Transverse colon (tissue), 4 donors: Measurements from ENCODE around the gene COMMD1. TPM values are rescaled to one million over a fixed set of nuclear protein-coding genes. Genes with fewer than 3 reads are reported as not detected.

ENCODE experiments used
- DNase-seq: peaks from one replicate; pipeline ENCODE4 v3.0.0-alpha.2; 2019
- H3K27ac ChIP-seq, 4 donors: fragments of 200-600 bp; sonication (generic); 2 replicates each; pipeline ENCODE4 v1.5.1; 2016 to 2018; ENCODE audit warnings: inconsistent platforms in 4 of 4
- H3K27me3 ChIP-seq: fragments of 200-600 bp; sonication (generic); 2 replicates; pipeline ENCODE4 v1.5.1; 2017; ENCODE audit warnings: inconsistent platforms
- H3K36me3 ChIP-seq, 4 donors: fragments of 200-600 bp; sonication (generic); 2 replicates each; pipeline ENCODE4 v1.5.1; 2017 to 2019; ENCODE audit warnings: inconsistent platforms in 4 of 4
- H3K4me1 ChIP-seq, 4 donors: fragments of 200-600 bp; sonication (generic); 2 replicates each; pipeline ENCODE4 v1.5.1; 2017 to 2020; ENCODE audit warnings: inconsistent platforms in 4 of 4
- H3K4me3 ChIP-seq, 4 donors: fragments of 200-600 bp; sonication (generic); 1 replicate in 1 of 4; 2 replicates in 3 of 4; pipeline versions ENCODE4 v1.5.1 to v1.6.1; 2017 to 2019; ENCODE audit warnings: inconsistent platforms in 4 of 4
- H3K9me3 ChIP-seq, 2 donors: fragments of 200-600 bp; sonication (generic); 2 replicates each; pipeline ENCODE4 v1.5.1; 2017 to 2019; ENCODE audit warnings: inconsistent platforms in 2 of 2
- CTCF ChIP-seq, 5 experiments: fragments of 200-600 bp in 3 of 5; fragments of 450-650 bp in 2 of 5; sonication (generic) in 3 of 5; IDR thresholded peaks; 1 replicate in 2 of 5; 2 replicates in 3 of 5; pipeline ENCODE4 v1.5.1; 2016 to 2017; ENCODE audit warnings: antibody characterized with exemption in 5 of 5, inconsistent platforms in 3 of 5, mild to moderate bottlenecking in 2 of 5, moderate library complexity in 1 of 5
- EP300 ChIP-seq: sonication (generic); formaldehyde crosslinking; IDR thresholded peaks from one replicate; pipeline ENCODE4 v1.6.1; 2017; ENCODE audit warnings: antibody characterized with exemption, low read depth
- POLR2A ChIP-seq: fragments of 450-650 bp; IDR thresholded peaks from one replicate; pipeline ENCODE4 v1.6.1; 2016; ENCODE audit warnings: antibody characterized with exemption, mild to moderate bottlenecking, moderate library complexity
- POLR2AphosphoS5 ChIP-seq, 3 donors: sonication (generic); formaldehyde crosslinking; IDR thresholded peaks; one replicate each; pipeline ENCODE4 v1.6.1; 2016; ENCODE audit warnings: antibody characterized with exemption in 3 of 3
- WGBS, 2 donors: methylation state at CpG; one replicate each; pipeline ENCODE4 v1.1.5; 2018; ENCODE audit warnings: low coverage in 1 of 2; 5-methylcytosine and 5-hydroxymethylcytosine counted together
- in situ Hi-C, 4 donors: fragments of 200-750 bp; cut with MboI; loops; one replicate each; pipeline versions ENCODE4 v1.15.0 to v1.15.1; 2017; ENCODE audit warnings: low sequenced_read_pairs in 3 of 4, low pct_ligation_motif_present in 1 of 4, low pct_unique_long_range_greater_than_20kb in 1 of 4
- intact Hi-C: fragments of 100-400 bp; cut with DNase I; formaldehyde crosslinking; loops from one replicate; pipeline ENCODE4 v1.15.1; 2023; ENCODE audit warnings: low total_unique reads
- total RNA-seq, 4 donors: library from RNA; depleted of rRNA; stranded (reverse); fragments of >200 nt; gene quantifications; one replicate each; pipeline ENCODE4 v1.1.0, GENCODE V29; 2016

The COMMD1 gene
- total RNA-seq, 4 donors from 2014 or later: 28.9 to 61.0 (median 36.8) TPM

GRCh38 chr2:62147610-62148301, 242.3 kb downstream of the COMMD1 start:
- WGBS, 2 donors: 92% methylated on average over 4 of the region's 4 CpGs
- TF ChIP-seq POLR2AphosphoS5 (IDR thresholded peaks at IDR 0.05): no peak
- TF ChIP-seq CTCF (IDR thresholded peaks at IDR 0.05): no peak
- TF ChIP-seq EP300: no peak
- no peak overlapping the region for H3K27ac ChIP-seq
- intact Hi-C loops (no loop called here), in situ Hi-C loops (no loop called here)
- DNase-seq: no peak
- H3K9me3 ChIP-seq: no peaks in the 10 kb centered on the region
- H3K4me1 ChIP-seq: no peaks in the 10 kb centered on the region
- no peak overlapping the region for H3K4me3 ChIP-seq
- H3K36me3 ChIP-seq: no peaks in the 10 kb centered on the region
- no peaks in the 10 kb centered on the region for H3K27me3 ChIP-seq

GRCh38 chr2:62149708-62150107, 244.2 kb downstream of the COMMD1 start:
- in situ Hi-C loops (no loop called here), intact Hi-C loops (no loop called here)
- TF ChIP-seq POLR2A: no peak
- TF ChIP-seq POLR2AphosphoS5 (IDR thresholded peaks at IDR 0.05): no peak
- no peak for TF ChIP-seq CTCF (IDR thresholded peaks at IDR 0.05)
- TF ChIP-seq EP300: no peak
- H3K36me3 ChIP-seq: no peaks in the 10 kb centered on the region
- H3K4me3 ChIP-seq: no peak overlapping the region
- no peaks in the 10 kb centered on the region for H3K27me3 ChIP-seq
- no peaks in the 10 kb centered on the region for H3K4me1 ChIP-seq
- no peak overlapping the region for H3K27ac ChIP-seq
- H3K9me3 ChIP-seq: no peaks in the 10 kb centered on the region
- DNase-seq: no peak

- H3K4me1 ChIP-seq: no peaks in the 10 kb centered on the region
- no peak overlapping the region for H3K4me3 ChIP-seq
- H3K27ac ChIP-seq: no peak overlapping the region
- DNase-seq: no peak
- no peaks in the 10 kb centered on the region for H3K27me3 ChIP-seq
- H3K9me3 ChIP-seq: no peaks in the 10 kb centered on the region
- H3K36me3 ChIP-seq: no peaks in the 10 kb centered on the region
- WGBS, 2 donors: 73 to 82% methylated on average over 2 to 6 of the region's 6 CpGs
- TF ChIP-seq POLR2AphosphoS5 (IDR thresholded peaks at IDR 0.05): no peak
- intact Hi-C loops (no loop called here), in situ Hi-C loops (no loop called here)
Observed at GRCh38 chr2:62150597-62151305, 245.3 kb downstream of the COMMD1 start.

GRCh38 chr2:62151306-62151638, 245.8 kb downstream of the COMMD1 start:
- Histone ChIP-seq H3K27ac (no peak overlapping the region), H3K36me3 (no peaks in the 10 kb centered on the region), H3K4me1 (no peaks in the 10 kb centered on the region), H3K27me3 (no peaks in the 10 kb centered on the region), H3K4me3 (no peak overlapping the region), H3K9me3 (no peaks in the 10 kb centered on the region)
- WGBS, 2 donors: 85% methylated on average over 4 of the region's 4 CpGs; no CpG with 5 or more reads in 1 of the 2 donors
- intact Hi-C loops (no loop called here), in situ Hi-C loops (no loop called here)
- no peak for TF ChIP-seq POLR2AphosphoS5 (IDR thresholded peaks at IDR 0.05)
- no peak for TF ChIP-seq CTCF (IDR thresholded peaks at IDR 0.05)
- no peak for TF ChIP-seq EP300
- TF ChIP-seq POLR2A: no peak
- no peak for DNase-seq

GRCh38 chr2:62152000-62152399, 246.5 kb downstream of the COMMD1 start:
- H3K4me3 ChIP-seq: no peak overlapping the region
- intact Hi-C loops (no loop called here), in situ Hi-C loops (no loop called here)
- H3K27me3 ChIP-seq: no peaks in the 10 kb centered on the region
- H3K4me1 ChIP-seq: no peaks in the 10 kb centered on the region
- H3K27ac ChIP-seq: no peak overlapping the region
- WGBS, 2 donors: 89% methylated on average over 3 of the region's 3 CpGs; no CpG with 5 or more reads in 1 of the 2 donors
- no peaks in the 10 kb centered on the region for H3K36me3 ChIP-seq
- DNase-seq: no peak
- TF ChIP-seq POLR2A (no peak), CTCF (IDR thresholded peaks at IDR 0.05) (no peak), POLR2AphosphoS5 (IDR thresholded peaks at IDR 0.05) (no peak), EP300 (no peak)
- H3K9me3 ChIP-seq: no peaks in the 10 kb centered on the region
